ENCODE measurements around the gene ACE2. TPM values are rescaled to one million over a fixed set of nuclear protein-coding genes. Genes with fewer than 3 reads are reported as not detected.
A peak's percentile ranks its signal among the peaks of the same experiment; 100 is the strongest.

ACE2 gene
- total and polyA plus RNA-seq, 2 donors (not counting 3 experiments of a cell fraction or from before 2014, with no cell fraction given): not detected

DNA sequence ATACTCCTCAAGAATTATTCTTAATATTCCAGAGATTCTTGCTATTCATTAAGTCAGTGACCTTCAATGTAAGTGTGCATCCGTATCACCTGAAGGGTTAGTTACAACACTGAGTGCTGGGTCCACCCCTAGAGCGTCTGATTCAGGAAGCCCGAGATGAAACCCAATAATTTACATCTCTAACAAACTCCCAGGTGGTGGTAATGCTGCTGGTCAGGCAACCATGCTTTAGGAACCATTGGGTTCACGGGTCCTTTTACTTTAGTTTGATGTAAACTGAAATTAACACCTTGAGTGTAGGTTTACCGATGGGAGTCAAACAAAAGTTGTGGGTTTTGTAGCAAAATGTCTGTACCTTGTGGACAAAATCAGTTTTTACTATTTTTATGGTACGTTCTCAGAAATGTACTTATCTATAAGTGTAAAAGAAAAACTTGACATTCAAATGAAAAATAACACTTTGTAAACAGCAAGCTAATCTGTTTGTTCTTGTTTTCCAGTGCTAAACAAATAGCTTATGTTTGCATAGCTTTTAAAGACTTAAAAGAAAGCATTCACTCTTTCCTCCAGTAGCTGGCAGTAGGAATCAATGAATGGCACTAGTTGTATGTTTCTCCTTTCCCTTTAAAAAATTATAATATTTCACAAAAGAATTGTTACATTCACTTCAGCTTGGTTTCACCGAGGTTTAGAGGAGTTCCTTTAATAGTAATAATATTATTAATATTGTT, 32.7 kb downstream of the ACE2 start:
- peak; percentile 21 for DNase-seq (ENCODE audit: low read depth, low spot score)
- no peak overlapping the region for H3K4me3 ChIP-seq (replicated peaks in 1 of 3; ENCODE audit: insufficient read depth in 1 of 3, low read depth in 1 of 3, low read length in 3 of 3)
- BruUV-seq (replicated peaks): no TSS peak
- no peaks in the 10 kb centered on the region for H3K36me3 ChIP-seq (ENCODE audit: control insufficient read depth in 2 of 2, extremely low read depth in 1 of 2, insufficient read depth in 2 of 2, low read length in 2 of 2)
- dilution Hi-C loops (cut with MboI; ENCODE audit: extremely low pct_ligation_motif_present, low sequenced_read_pairs): no loop called here
- ChIA-PET CTCF (interaction anchor here (0.8 to 1.3 kb wide), 12 partner anchors 12 to 1128 kb away, joined by 3 to 12 read pairs (median 4); no protein-coding TSS in a partner anchor), POLR2A (no interaction called here)
- no peak overlapping the region for H3K9ac ChIP-seq (replicated peaks; ENCODE audit: extremely low read depth, insufficient read depth, low read length)
- no peak for FAIRE-seq
- no peak overlapping the region for H2AFZ ChIP-seq (ENCODE audit: low read depth, low read length)
- no peaks in the 10 kb centered on the region for H3K9me3 ChIP-seq (replicated peaks; ENCODE audit: control insufficient read depth, insufficient read depth, low read length)
- H3K9me1 ChIP-seq (replicated peaks; ENCODE audit: control insufficient read depth, extremely low read depth, insufficient read depth, low read length): no peaks in the 10 kb centered on the region
- H3K4me2 ChIP-seq (ENCODE audit: insufficient read depth, low read length): no peak overlapping the region
- H3K27ac ChIP-seq (ENCODE audit: insufficient read depth, low read depth, low read length): no peak overlapping the region
- intact Hi-C loops (cut with micrococcal nuclease): no loop called here
- no peaks in the 10 kb centered on the region for H3K79me2 ChIP-seq (ENCODE audit: control insufficient read depth, insufficient read depth, low read length)
- peaks cover 24% of the 10 kb centered on the region for H3K4me1 ChIP-seq (ENCODE audit: control insufficient read depth, extremely low read depth, insufficient read depth, low read length)
- TF ChIP-seq CTCF (IDR thresholded peaks at IDR 0.05; ENCODE audit: extremely low read depth in 1 of 2, insufficient read depth in 1 of 2, low read depth in 1 of 2, low read length in 2 of 2): peak in 1 of 2 donors; percentile 22
- no peak for TF ChIP-seq POLR2A (IDR thresholded peaks at IDR 0.05; ENCODE audit: low read depth, low read length)
- H4K20me1 ChIP-seq (replicated peaks; ENCODE audit: control insufficient read depth, extremely low read depth, insufficient read depth, low read length): no peaks in the 10 kb centered on the region
- H3K27me3 ChIP-seq (ENCODE audit: control insufficient read depth in 2 of 2, insufficient read depth in 2 of 2, low read length in 2 of 2): no peaks in the 10 kb centered on the region

DNA sequence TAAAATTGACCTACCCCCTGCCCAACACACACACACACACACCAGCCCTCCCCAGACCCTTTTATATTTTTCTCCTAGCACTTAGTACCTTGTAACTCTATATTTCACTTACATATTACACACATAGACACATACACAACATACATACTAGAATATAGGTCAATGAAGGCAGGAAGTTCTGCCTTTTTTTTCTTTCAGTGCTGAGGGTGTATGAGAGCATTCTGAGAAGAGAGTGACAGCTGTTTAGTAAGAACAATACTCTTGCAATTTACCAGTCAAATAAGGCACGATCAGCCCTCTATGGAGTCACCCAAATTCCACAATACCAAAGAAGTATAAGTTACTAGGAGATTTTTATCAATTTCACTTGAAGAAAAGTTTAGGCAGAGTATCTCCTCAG, 33.5 kb downstream of the ACE2 start:
- H3K4me1 ChIP-seq (ENCODE audit: control insufficient read depth, extremely low read depth, insufficient read depth, low read length): peaks cover 24% of the 10 kb centered on the region
- H3K79me2 ChIP-seq (ENCODE audit: control insufficient read depth, insufficient read depth, low read length): no peaks in the 10 kb centered on the region
- dilution Hi-C loops (cut with MboI; ENCODE audit: extremely low pct_ligation_motif_present, low sequenced_read_pairs) (no loop called here), intact Hi-C loops (cut with micrococcal nuclease) (no loop called here)
- no peak overlapping the region for H3K4me3 ChIP-seq (replicated peaks in 1 of 3; ENCODE audit: insufficient read depth in 1 of 3, low read depth in 1 of 3, low read length in 3 of 3)
- DNase-seq (ENCODE audit: low read depth, low spot score) (no peak), FAIRE-seq (no peak)
- H3K9ac ChIP-seq (replicated peaks; ENCODE audit: extremely low read depth, insufficient read depth, low read length): no peak overlapping the region
- TF ChIP-seq GATA2 (IDR thresholded peaks at IDR 0.05; ENCODE audit: insufficient read depth, insufficient read length, low read depth, low read length) (no peak), FOS (IDR thresholded peaks at IDR 0.05; ENCODE audit: borderline replicate concordance, insufficient read depth, low read length) (no peak), CTCF (IDR thresholded peaks at IDR 0.05; ENCODE audit: extremely low read depth in 1 of 2, insufficient read depth in 1 of 2, low read depth in 1 of 2, low read length in 2 of 2) (no peak), JUN (IDR thresholded peaks at IDR 0.05; ENCODE audit: borderline replicate concordance, insufficient read depth, insufficient read length, low read depth) (no peak), EZH2 (IDR thresholded peaks at IDR 0.05; ENCODE audit: borderline replicate concordance, low read depth, low read length, severe bottlenecking) (no peak), MAX (IDR thresholded peaks at IDR 0.05; ENCODE audit: insufficient read depth, insufficient read length) (no peak), POLR2A (IDR thresholded peaks at IDR 0.05; ENCODE audit: low read depth, low read length) (no peak), MYC (IDR thresholded peaks at IDR 0.05; ENCODE audit: low read depth, low read length) (no peak), POLR2AphosphoS5 (IDR thresholded peaks at IDR 0.05; ENCODE audit: insufficient read depth, low read depth, low read length) (no peak)
- no peak overlapping the region for H3K4me2 ChIP-seq (ENCODE audit: insufficient read depth, low read length)
- POLR2A ChIA-PET: no interaction called here
- no peaks in the 10 kb centered on the region for H4K20me1 ChIP-seq (replicated peaks; ENCODE audit: control insufficient read depth, extremely low read depth, insufficient read depth, low read length)
- no peaks in the 10 kb centered on the region for H3K36me3 ChIP-seq (ENCODE audit: control insufficient read depth in 2 of 2, extremely low read depth in 1 of 2, insufficient read depth in 2 of 2, low read length in 2 of 2)
- H3K27me3 ChIP-seq (ENCODE audit: control insufficient read depth in 2 of 2, insufficient read depth in 2 of 2, low read length in 2 of 2): no peaks in the 10 kb centered on the region
- H2AFZ ChIP-seq (ENCODE audit: low read depth, low read length): no peak overlapping the region
- CTCF ChIA-PET: no interaction called here
- no peak overlapping the region for H3K27ac ChIP-seq (ENCODE audit: insufficient read depth, low read depth, low read length)
- H3K9me1 ChIP-seq (replicated peaks; ENCODE audit: control insufficient read depth, extremely low read depth, insufficient read depth, low read length): no peaks in the 10 kb centered on the region
- BruUV-seq (replicated peaks): no TSS peak
- H3K9me3 ChIP-seq (replicated peaks; ENCODE audit: control insufficient read depth, insufficient read depth, low read length): no peaks in the 10 kb centered on the region

Data from endothelial cell of umbilical vein (primary cell).